HFF-Myc (cell line): ENCODE results near the gene TCHHL1.

Source experiments
- DNase-seq: peaks from one replicate; pipeline ENCODE4 v3.0.0-alpha.2; 2011; ENCODE audit warnings: low read depth; ENCODE audit errors: extremely low read depth
- H3K4me3 ChIP-seq: replicated peaks from 2 replicates; pipeline ENCODE4 v1.5.1; 2011; ENCODE audit warnings: low read depth, mild to moderate bottlenecking, control low read depth, low read length
- TF ChIP-seq, protein P1 (sequence below): IDR thresholded peaks from 2 replicates; pipeline ENCODE4 v1.5.1; 2012; ENCODE audit warnings: mild to moderate bottlenecking, low read depth, low read length, control low read depth; ENCODE audit errors: missing control alignments

TCHHL1 gene

GRCh38 chr1:152115344-152115743 lies 26.5 kb upstream of the TCHHL1 start, which contains the start of gene TCHH:
TSS of gene TCHH (minus strand) at chr1:152115444. CDS start at chr1:152114080, 1,364 bp downstream.
- DNase-seq, result no peak
- TF ChIP-seq, protein P1, sequence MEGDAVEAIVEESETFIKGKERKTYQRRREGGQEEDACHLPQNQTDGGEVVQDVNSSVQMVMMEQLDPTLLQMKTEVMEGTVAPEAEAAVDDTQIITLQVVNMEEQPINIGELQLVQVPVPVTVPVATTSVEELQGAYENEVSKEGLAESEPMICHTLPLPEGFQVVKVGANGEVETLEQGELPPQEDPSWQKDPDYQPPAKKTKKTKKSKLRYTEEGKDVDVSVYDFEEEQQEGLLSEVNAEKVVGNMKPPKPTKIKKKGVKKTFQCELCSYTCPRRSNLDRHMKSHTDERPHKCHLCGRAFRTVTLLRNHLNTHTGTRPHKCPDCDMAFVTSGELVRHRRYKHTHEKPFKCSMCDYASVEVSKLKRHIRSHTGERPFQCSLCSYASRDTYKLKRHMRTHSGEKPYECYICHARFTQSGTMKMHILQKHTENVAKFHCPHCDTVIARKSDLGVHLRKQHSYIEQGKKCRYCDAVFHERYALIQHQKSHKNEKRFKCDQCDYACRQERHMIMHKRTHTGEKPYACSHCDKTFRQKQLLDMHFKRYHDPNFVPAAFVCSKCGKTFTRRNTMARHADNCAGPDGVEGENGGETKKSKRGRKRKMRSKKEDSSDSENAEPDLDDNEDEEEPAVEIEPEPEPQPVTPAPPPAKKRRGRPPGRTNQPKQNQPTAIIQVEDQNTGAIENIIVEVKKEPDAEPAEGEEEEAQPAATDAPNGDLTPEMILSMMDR, result no peak
- H3K4me3 ChIP-seq, result no peak within 1 kb of the TSS

GRCh38 chr1:152112885-152113432 lies 24.1 kb upstream of the TCHHL1 start:
- no peak for DNase-seq
- peak overlapping the region; percentile 20; the same call in 1 of the 2 replicates for H3K4me3 ChIP-seq
- TF ChIP-seq, protein P1, result no peak

- no peak for DNase-seq
- peak overlapping the region; percentile 20 for H3K4me3 ChIP-seq
- TF ChIP-seq, protein P1, result no peak
These were observed 23.4 kb upstream of the TCHHL1 start for GRCh38 chr1:152112101-152112884.

DNA sequence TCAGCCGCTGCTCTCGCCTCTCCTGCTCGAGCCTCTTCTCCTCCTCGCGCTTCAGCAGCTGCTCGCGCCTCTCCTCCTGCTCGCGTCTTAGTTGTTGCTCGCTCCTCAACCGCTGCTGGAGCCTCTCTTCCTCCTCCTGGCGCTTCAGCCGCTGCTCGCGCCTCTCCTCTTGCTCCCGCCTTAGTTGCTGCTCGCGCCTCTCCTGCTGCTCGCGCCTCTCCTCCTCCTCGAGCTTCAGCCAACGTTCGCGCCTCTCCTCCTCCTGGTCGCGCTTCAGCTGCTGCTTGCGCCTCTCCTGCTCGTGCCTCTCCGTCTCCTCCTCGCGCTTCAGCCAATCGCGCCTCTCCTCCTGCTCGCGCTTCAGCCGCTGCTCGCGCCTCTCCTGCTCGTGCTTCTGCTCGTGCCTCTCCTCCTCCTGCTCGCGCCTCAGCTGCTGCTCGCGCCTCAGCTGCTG lies 22.7 kb upstream of the TCHHL1 start:
- H3K4me3 ChIP-seq, result peak overlapping the region; percentile 27
- TF ChIP-seq, protein P1, result no peak
- no peak for DNase-seq

- TF ChIP-seq, protein P1, result no peak
- H3K4me3 ChIP-seq, result peak overlapping the region; percentile 27
- no peak for DNase-seq
These were observed 22.1 kb upstream of the TCHHL1 start for GRCh38 chr1:152110860-152111514.

- DNase-seq, result no peak
- H3K4me3 ChIP-seq, result peak overlapping the region; percentile 27
- TF ChIP-seq, protein P1, result no peak
These were observed 21.5 kb upstream of the TCHHL1 start for GRCh38 chr1:152110365-152110859.
